Small intestine (tissue), 7 donors: ENCODE data around the gene PISD. TPM values are rescaled to one million over a fixed set of nuclear protein-coding genes. Genes with fewer than 3 reads are reported as not detected.
A peak's percentile ranks its signal among the peaks of the same experiment; 100 is the strongest.
"Not testable (repeated sequence)": the region's sequence is repeated elsewhere in the genome, so short reads cannot be mapped to it uniquely, and the experiment has no call there.

Experiments
- DNase-seq, 2 donors: peaks; one replicate each; pipeline versions ENCODE4 v3.0.0 to v3.0.0-alpha.2; 2013
- FAIRE-seq: peaks from 2 replicates; lab custom pipeline; 2012; peaks lifted over from hg19 to GRCh38; lab: Jason Lieb, UNC
- H3K27ac ChIP-seq, 3 donors: one replicate each; pipeline ENCODE4 v1.5.1; 2013; ENCODE audit warnings: low read length in 2 of 3, mild to moderate bottlenecking in 2 of 3, control low read depth in 1 of 3, inconsistent platforms in 1 of 3, low read depth in 1 of 3, moderate library complexity in 1 of 3
- H3K27me3 ChIP-seq, 3 donors: one replicate each; pipeline ENCODE4 v1.6.1; 2013; ENCODE audit warnings: low read length in 3 of 3, inconsistent platforms in 1 of 3; ENCODE audit not compliant: control insufficient read depth in 3 of 3, insufficient read depth in 3 of 3
- H3K36me3 ChIP-seq, 3 donors: one replicate each; pipeline ENCODE4 v1.6.1; 2013; ENCODE audit warnings: low read length in 3 of 3, inconsistent platforms in 1 of 3, low read depth in 1 of 3, mild to moderate bottlenecking in 1 of 3, moderate library complexity in 1 of 3; ENCODE audit not compliant: control insufficient read depth in 3 of 3, insufficient read depth in 2 of 3
- H3K4me1 ChIP-seq, 3 donors: one replicate each; pipeline ENCODE4 v1.6.1; 2013; ENCODE audit warnings: low read length in 2 of 3, inconsistent platforms in 1 of 3, low read depth in 1 of 3, mild to moderate bottlenecking in 1 of 3, moderate library complexity in 1 of 3; ENCODE audit not compliant: control insufficient read depth in 3 of 3, insufficient read depth in 2 of 3
- H3K4me3 ChIP-seq, 3 donors: one replicate each; pipeline ENCODE4 v1.5.1; 2013; ENCODE audit warnings: low read length in 3 of 3, control low read depth in 1 of 3, inconsistent platforms in 1 of 3, low read depth in 1 of 3, mild to moderate bottlenecking in 1 of 3, moderate library complexity in 1 of 3
- H3K9me3 ChIP-seq, 2 donors: one replicate each; pipeline ENCODE4 v1.6.1; 2013; ENCODE audit warnings: low read depth in 1 of 2, low read length in 1 of 2; ENCODE audit not compliant: control insufficient read depth in 2 of 2, insufficient read depth in 1 of 2
- WGBS, 3 donors: extraction: QIAGEN DNeasy Blood & Tissue Kit; methylation state at CpG; one replicate each; pipeline ENCODE4 v1.1.7; 2013; 5-methylcytosine and 5-hydroxymethylcytosine counted together
- polyA plus RNA-seq, 4 donors: library from polyadenylated mRNA; stranded (reverse) in 3 of 4; unstranded in 1 of 4; fragments of 200-250 nt in 3 of 4; fragments of 120-200 nt in 1 of 4; gene quantifications; one replicate each; pipeline versions ENCODE4 v1.2.1 to v1.2.3, GENCODE V29; 2013
- donor health status: healthy with polysubstance abuse.
- donor health status: control.
- donor health status: control.
- donor health status: Bipolar disorder and iron deficiency.
- donor health status: healthy.

Gene PISD
- polyA plus RNA-seq, 4 donors: 17.3 to 45.7 (median 26.7) TPM

DNA sequence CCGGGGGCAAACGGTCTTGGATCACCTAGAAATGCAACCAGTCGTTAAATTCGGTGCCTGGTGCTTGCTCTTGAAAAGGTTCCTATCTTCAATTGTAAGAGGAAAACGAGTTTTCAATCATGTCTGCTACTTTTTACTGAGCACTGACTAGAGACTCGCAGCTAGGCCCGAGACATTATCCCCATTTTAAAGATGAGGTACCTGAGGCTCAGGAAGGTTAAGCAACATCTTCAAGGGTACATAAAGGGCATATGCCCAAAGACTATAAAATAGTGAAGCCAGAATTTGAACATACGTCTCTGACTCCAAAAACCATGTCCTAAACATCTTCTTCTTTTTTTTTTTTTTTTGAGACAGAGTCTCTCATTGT lies 638 bp upstream of the PISD start:
- H3K4me1 ChIP-seq: peaks cover 2 to 11% (median 6%) of the 10 kb centered on the region in 3 donors
- peak overlapping the region; percentile 64 to 95 (median 70) for H3K4me3 ChIP-seq
- H3K36me3 ChIP-seq: peaks cover 0 to 6% (median 0%) of the 10 kb centered on the region in 3 donors
- peak overlapping the region; percentile 80 to 95 (median 86) for H3K27ac ChIP-seq
- no peaks in the 10 kb centered on the region for H3K27me3 ChIP-seq
- no peak for DNase-seq
- no peak for FAIRE-seq
- no peaks in the 10 kb centered on the region for H3K9me3 ChIP-seq
- 16 to 57% (median 28%) methylated on average over 8 of the region's 8 CpGs for WGBS, 3 donors

- DNase-seq: peak; percentile 37 to 59
- not testable (repeated sequence) for H3K27me3 ChIP-seq, H3K36me3 ChIP-seq, FAIRE-seq, H3K9me3 ChIP-seq
- WGBS, 3 donors: 19 to 42% (median 27%) methylated on average over 10 of the region's 10 CpGs
- peak overlapping the region in 2 of 3 donors; percentile 70 to 95 for H3K4me3 ChIP-seq
- H3K27ac ChIP-seq: peak overlapping the region; percentile 86 to 96 (median 95)
- H3K4me1 ChIP-seq: peaks cover 2 to 11% (median 6%) of the 10 kb centered on the region in 3 donors
Observed at GRCh38 chr22:31660860-31661341, 1.1 kb downstream of the PISD start.

- FAIRE-seq (no peak), DNase-seq (no peak)
- H3K4me3 ChIP-seq: no peak overlapping the region
- no peak overlapping the region for H3K27ac ChIP-seq
- H3K27me3 ChIP-seq: no peaks in the 10 kb centered on the region
- 85 to 92% (median 88%) methylated on average over 7 of the region's 7 CpGs for WGBS, 3 donors
- H3K4me1 ChIP-seq: peaks cover 2 to 11% (median 6%) of the 10 kb centered on the region in 3 donors
- peaks cover 0 to 12% (median 0%) of the 10 kb centered on the region in 3 donors for H3K36me3 ChIP-seq
- H3K9me3 ChIP-seq: no peaks in the 10 kb centered on the region
Observed at GRCh38 chr22:31659246-31659645, 2.8 kb downstream of the PISD start.

GRCh38 chr22:31654408-31654807 lies 7.6 kb downstream of the PISD start:
- no peak overlapping the region for H3K27ac ChIP-seq
- no peak overlapping the region for H3K4me3 ChIP-seq
- 91 to 92% (median 91%) methylated on average over 5 of the region's 5 CpGs for WGBS, 3 donors
- H3K27me3 ChIP-seq: no peaks in the 10 kb centered on the region
- FAIRE-seq (no peak), DNase-seq (no peak)
- peaks cover 0 to 19% (median 0%) of the 10 kb centered on the region in 3 donors for H3K36me3 ChIP-seq
- no peaks in the 10 kb centered on the region for H3K9me3 ChIP-seq
- H3K4me1 ChIP-seq: peaks cover 0 to 2% (median 0%) of the 10 kb centered on the region in 3 donors

DNA sequence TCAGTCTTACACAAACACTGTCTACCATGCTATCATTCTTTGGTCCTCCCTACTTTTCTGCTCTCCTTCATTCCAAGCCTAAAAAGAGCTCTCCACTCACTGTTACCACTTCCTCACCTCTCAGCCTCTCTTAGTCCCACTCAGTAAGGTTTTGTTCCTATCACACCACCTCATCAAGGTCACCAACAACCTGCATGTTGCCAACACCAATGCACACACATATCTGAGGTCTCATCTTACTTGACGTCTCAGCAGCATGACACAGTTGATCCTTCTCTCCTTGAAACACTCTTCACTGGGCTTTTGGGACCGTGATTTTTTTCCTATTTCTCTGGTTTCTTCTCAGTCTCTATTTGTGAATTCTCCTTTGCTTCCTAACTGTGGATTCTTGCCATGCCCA lies 8.1 kb downstream of the PISD start:
- H3K36me3 ChIP-seq: peaks cover 0 to 22% (median 0%) of the 10 kb centered on the region in 3 donors
- H3K4me3 ChIP-seq: no peak overlapping the region
- DNase-seq: no peak
- no peaks in the 10 kb centered on the region for H3K9me3 ChIP-seq
- WGBS, 3 donors: 81 to 86% (median 86%) methylated on average over 2 of the region's 2 CpGs
- H3K4me1 ChIP-seq: peaks cover 0 to 2% (median 0%) of the 10 kb centered on the region in 3 donors
- H3K27ac ChIP-seq: no peak overlapping the region
- FAIRE-seq: no peak
- H3K27me3 ChIP-seq: no peaks in the 10 kb centered on the region

GRCh38 chr22:31652911-31653684 lies 8.9 kb downstream of the PISD start:
- Histone ChIP-seq H3K27ac (no peak overlapping the region), H3K27me3 (no peaks in the 10 kb centered on the region), H3K4me1 (peaks cover 0 to 1% (median 0%) of the 10 kb centered on the region in 3 donors), H3K36me3 (peaks cover 0 to 25% (median 2%) of the 10 kb centered on the region in 3 donors), H3K9me3 (no peaks in the 10 kb centered on the region), H3K4me3 (no peak overlapping the region)
- FAIRE-seq (no peak), DNase-seq (no peak)
- 84 to 87% (median 86%) methylated on average over 9 of the region's 9 CpGs for whole genome bisulfite sequencing, 3 donors

- Histone ChIP-seq H3K27ac (no peak overlapping the region), H3K27me3 (no peaks in the 10 kb centered on the region), H3K9me3 (no peaks in the 10 kb centered on the region), H3K4me3 (no peak overlapping the region), H3K4me1 (peaks cover 0 to 8% (median under 1%) of the 10 kb centered on the region in 3 donors), H3K36me3 (peaks cover 0 to 28% (median 2%) of the 10 kb centered on the region in 3 donors)
- DNase-seq (no peak), FAIRE-seq (no peak)
- WGBS, 3 donors: 81 to 86% (median 85%) methylated on average over 9 of the region's 9 CpGs
Observed at GRCh38 chr22:31652088-31652487, 9.9 kb downstream of the PISD start.

- H3K4me1 ChIP-seq: peaks cover 0 to 12% (median 2%) of the 10 kb centered on the region in 3 donors
- H3K27ac ChIP-seq: no peak overlapping the region
- no peak for DNase-seq
- no peaks in the 10 kb centered on the region for H3K9me3 ChIP-seq
- H3K4me3 ChIP-seq: no peak overlapping the region
- 76 to 81% (median 76%) methylated on average over 4 of the region's 4 CpGs for WGBS, 3 donors
- FAIRE-seq: no peak
- peaks cover 0 to 28% (median 2%) of the 10 kb centered on the region in 3 donors for H3K36me3 ChIP-seq
- no peaks in the 10 kb centered on the region for H3K27me3 ChIP-seq
Observed at GRCh38 chr22:31651664-31652063, 10.4 kb downstream of the PISD start.
